NB4 (cell line): ENCODE results near the gene TBL1XR1.
"Not testable (repeated sequence)": the region's sequence is repeated elsewhere in the genome, so short reads cannot be mapped to it uniquely, and the experiment has no call there.

Experiments used
- DNase-seq: peaks from one replicate; pipeline ENCODE4 v3.0.0; 2010; ENCODE audit warnings: low read depth
- H3K4me3 ChIP-seq: one replicate; pipeline ENCODE4 v1.5.1; 2011; ENCODE audit warnings: mild to moderate bottlenecking, low read depth, low read length, moderate library complexity
- CTCF ChIP-seq: IDR thresholded peaks from one replicate; pipeline ENCODE4 v1.5.1; 2012; ENCODE audit warnings: low read depth, low read length
- MAX ChIP-seq: IDR thresholded peaks from 2 replicates; pipeline ENCODE4 v1.6.1; 2011; ENCODE audit warnings: low read depth, low read length
- MYC ChIP-seq: IDR thresholded peaks from 2 replicates; pipeline ENCODE4 v1.6.1; 2011; ENCODE audit warnings: low read depth, low read length
- POLR2A ChIP-seq: IDR thresholded peaks from 2 replicates; pipeline ENCODE4 v1.6.1; 2011; ENCODE audit warnings: mild to moderate bottlenecking; ENCODE audit not compliant: insufficient read length; ENCODE audit errors: extremely low read depth

TBL1XR1 gene

GRCh38 chr3:177169936-177170722, 27.2 kb downstream of the TBL1XR1 start:
- H3K4me3 ChIP-seq, result no peak overlapping the region
- TF ChIP-seq POLR2A (no peak), CTCF (no peak), MYC (no peak), MAX (no peak)
- no peak for DNase-seq

- no peak for DNase-seq
- no peak overlapping the region for H3K4me3 ChIP-seq
- no peak for TF ChIP-seq CTCF
- TF ChIP-seq MYC, result no peak
- no peak for TF ChIP-seq MAX
- no peak for TF ChIP-seq POLR2A
These were observed 28.9 kb downstream of the TBL1XR1 start for GRCh38 chr3:177168431-177168830.

- DNase-seq, result no peak
- H3K4me3 ChIP-seq, result no peak overlapping the region
- TF ChIP-seq MYC (no peak), MAX (no peak), POLR2A (no peak), CTCF (no peak)
These were observed 34.5 kb downstream of the TBL1XR1 start for GRCh38 chr3:177162742-177163141.

- not testable (repeated sequence) for H3K4me3 ChIP-seq
These were observed 35.7 kb downstream of the TBL1XR1 start for GRCh38 chr3:177161603-177162002.

GRCh38 chr3:177158461-177158860, 38.8 kb downstream of the TBL1XR1 start:
- DNase-seq, result no peak
- TF ChIP-seq CTCF (no peak), MYC (no peak), MAX (no peak)
- H3K4me3 ChIP-seq, result no peak overlapping the region

More at GRCh38 chr3:177161603-177162002, 35.7 kb downstream of the TBL1XR1 start:
- DNase-seq, result not testable (repeated sequence)

- no peak for DNase-seq
- H3K4me3 ChIP-seq, result no peak overlapping the region
- TF ChIP-seq CTCF (no peak), MYC (no peak), POLR2A (no peak), MAX (no peak)
These were observed 39.8 kb downstream of the TBL1XR1 start for GRCh38 chr3:177157492-177157891.
